Endodermal cell (in vitro differentiated cells): Measurements from ENCODE around the gene TMEM198. TPM values are rescaled to one million over a fixed set of nuclear protein-coding genes. Genes with fewer than 3 reads are reported as not detected.
A peak's percentile ranks its signal among the peaks of the same experiment; 100 is the strongest.

Source experiments
- DNase-seq: peaks from one replicate; pipeline ENCODE4 v3.0.0-alpha.2; 2017
- H3K27ac ChIP-seq: 2 replicates; pipeline ENCODE4 v1.5.1; 2013; ENCODE audit warnings: mild to moderate bottlenecking, low read depth, low read length, moderate library complexity
- H3K27me3 ChIP-seq: 2 replicates; pipeline ENCODE4 v1.6.1; 2013; ENCODE audit warnings: mild to moderate bottlenecking, low read length, moderate library complexity; ENCODE audit not compliant: insufficient read depth, control insufficient read depth, poor library complexity, severe bottlenecking
- H3K36me3 ChIP-seq: 2 replicates; pipeline ENCODE4 v1.7.0; 2013; ENCODE audit warnings: mild to moderate bottlenecking, low read length, moderate library complexity; ENCODE audit not compliant: control insufficient read depth, insufficient read depth
- H3K4me1 ChIP-seq: one replicate; pipeline ENCODE4 v1.7.0; 2013; ENCODE audit warnings: low read length; ENCODE audit not compliant: control insufficient read depth, insufficient read depth
- H3K4me3 ChIP-seq: 2 replicates; pipeline ENCODE4 v1.5.1; 2013; ENCODE audit warnings: mild to moderate bottlenecking, low read length, moderate library complexity
- H3K9ac ChIP-seq: 2 replicates; pipeline ENCODE4 v1.6.1; 2013; ENCODE audit warnings: mild to moderate bottlenecking, low read length, moderate library complexity; ENCODE audit not compliant: poor library complexity, severe bottlenecking; ENCODE audit errors: extremely low read depth
- H3K9me3 ChIP-seq: 2 replicates; pipeline ENCODE4 v1.6.1; 2013; ENCODE audit warnings: mild to moderate bottlenecking, low read length, moderate library complexity; ENCODE audit not compliant: control insufficient read depth
- H3K27ac Mint-ChIP-seq: 2 replicates; pipeline ENCODE4 v1.8.0; 2020; ENCODE audit warnings: mixed read lengths
- H3K27me3 Mint-ChIP-seq: 2 replicates; pipeline ENCODE4 v1.8.0; 2021; ENCODE audit warnings: mild to moderate bottlenecking, mixed read lengths; ENCODE audit not compliant: insufficient read depth
- H3K36me3 Mint-ChIP-seq: 2 replicates; pipeline ENCODE4 v1.8.0; 2020; ENCODE audit warnings: low read depth, mixed read lengths
- H3K4me1 Mint-ChIP-seq: 2 replicates; pipeline ENCODE4 v1.8.0; 2020; ENCODE audit warnings: mixed read lengths
- H3K4me3 Mint-ChIP-seq: 2 replicates; pipeline ENCODE4 v1.8.0; 2020; ENCODE audit warnings: mild to moderate bottlenecking, moderate library complexity, mixed read lengths
- H3K9me3 Mint-ChIP-seq: 2 replicates; pipeline ENCODE4 v1.8.0; 2020; ENCODE audit warnings: mild to moderate bottlenecking, mixed read lengths
- CTCF ChIP-seq: fragments of 200-600 bp; sonication (generic); conservative IDR thresholded peaks from 2 replicates; pipeline ENCODE4 v1.5.0; 2021; ENCODE audit warnings: antibody characterized with exemption, mild to moderate bottlenecking
- WGBS, 2 experiments: methylation state at CpG; one replicate each; pipeline versions ENCODE4 v1.1.5 to v1.1.7; 2013; ENCODE audit warnings: missing lambda C conversion rate in 2 of 2, mixed read lengths in 1 of 2; ENCODE audit not compliant: insufficient coverage in 1 of 2, insufficient read length in 1 of 2; 5-methylcytosine and 5-hydroxymethylcytosine counted together
- total RNA-seq, 2 donors: library from RNA; stranded (reverse); fragmentation: NEBNext Ultra II Directional in 1 of 2; extraction: Animal tissue kit (Norgen Biotek cat#: 25700) in 1 of 2; gene quantifications; 2 replicates in 1 of 2; 3 replicates in 1 of 2; pipeline ENCODE4 v1.2.1, GENCODE V29; 2021

TMEM198 gene
- total RNA-seq, 2 donors from 2014 or later = 2.6 to 3.9 TPM

- peak; percentile 80 for DNase-seq
- Mint-ChIP-seq H3K36me3 (peaks cover 38% of the 10 kb centered on the region), H3K4me1 (peaks cover 25% of the 10 kb centered on the region), H3K4me3 (peak overlapping the region; percentile 63), H3K27me3 (peaks cover 4% of the 10 kb centered on the region), H3K27ac (no peak overlapping the region), H3K9me3 (no peaks in the 10 kb centered on the region)
- Histone ChIP-seq H3K27ac (no peak overlapping the region), H3K36me3 (peaks cover 13% of the 10 kb centered on the region), H3K9ac (peak overlapping the region; percentile 15), H3K9me3 (no peaks in the 10 kb centered on the region), H3K4me3 (peak overlapping the region; percentile 73), H3K4me1 (no peaks in the 10 kb centered on the region), H3K27me3 (no peaks in the 10 kb centered on the region)
- no peak for TF ChIP-seq CTCF
- 14 to 23% methylated on average over 37 to 95 of the region's 95 CpGs for WGBS, 2 experiments
These were observed 26.5 kb downstream of the TMEM198 start for GRCh38 chr2:219570194-219570923.

GRCh38 chr2:219570924-219571310 is 27.1 kb downstream of the TMEM198 start:
- peak overlapping the region; percentile 15 for H3K9ac ChIP-seq
- no peak for DNase-seq
- peaks cover 22% of the 10 kb centered on the region for H3K4me1 Mint-ChIP-seq

More at GRCh38 chr2:219570924-219571310, 27.1 kb downstream of the TMEM198 start:
- H3K9me3 Mint-ChIP-seq = no peaks in the 10 kb centered on the region
- peaks cover 34% of the 10 kb centered on the region for H3K36me3 Mint-ChIP-seq
- no peaks in the 10 kb centered on the region for H3K9me3 ChIP-seq
- WGBS, 2 experiments = 0% methylated on average over 8 to 51 of the region's 55 CpGs
- no peak overlapping the region for H3K27ac ChIP-seq
- H3K4me1 ChIP-seq = no peaks in the 10 kb centered on the region
- peaks cover 7% of the 10 kb centered on the region for H3K27me3 Mint-ChIP-seq
- TF ChIP-seq CTCF = no peak
- H3K27me3 ChIP-seq = no peaks in the 10 kb centered on the region
- H3K36me3 ChIP-seq = peaks cover 13% of the 10 kb centered on the region
- H3K4me3 Mint-ChIP-seq = peak overlapping the region; percentile 63
- no peak overlapping the region for H3K27ac Mint-ChIP-seq
- peak overlapping the region; percentile 73 for H3K4me3 ChIP-seq
